Measurements from ENCODE around the gene FBLN1. TPM values are rescaled to one million over a fixed set of nuclear protein-coding genes. Genes with fewer than 3 reads are reported as not detected.

Gene FBLN1
- total and polyA plus RNA-seq, 9 donors, result 62.7 to 394 (median 189) TPM

GRCh38 chr22:45562102-45562501 is 59.4 kb downstream of the FBLN1 start:
- no peak for TF ChIP-seq EP300 (IDR thresholded peaks at IDR 0.05)
- TF ChIP-seq, protein P1, sequence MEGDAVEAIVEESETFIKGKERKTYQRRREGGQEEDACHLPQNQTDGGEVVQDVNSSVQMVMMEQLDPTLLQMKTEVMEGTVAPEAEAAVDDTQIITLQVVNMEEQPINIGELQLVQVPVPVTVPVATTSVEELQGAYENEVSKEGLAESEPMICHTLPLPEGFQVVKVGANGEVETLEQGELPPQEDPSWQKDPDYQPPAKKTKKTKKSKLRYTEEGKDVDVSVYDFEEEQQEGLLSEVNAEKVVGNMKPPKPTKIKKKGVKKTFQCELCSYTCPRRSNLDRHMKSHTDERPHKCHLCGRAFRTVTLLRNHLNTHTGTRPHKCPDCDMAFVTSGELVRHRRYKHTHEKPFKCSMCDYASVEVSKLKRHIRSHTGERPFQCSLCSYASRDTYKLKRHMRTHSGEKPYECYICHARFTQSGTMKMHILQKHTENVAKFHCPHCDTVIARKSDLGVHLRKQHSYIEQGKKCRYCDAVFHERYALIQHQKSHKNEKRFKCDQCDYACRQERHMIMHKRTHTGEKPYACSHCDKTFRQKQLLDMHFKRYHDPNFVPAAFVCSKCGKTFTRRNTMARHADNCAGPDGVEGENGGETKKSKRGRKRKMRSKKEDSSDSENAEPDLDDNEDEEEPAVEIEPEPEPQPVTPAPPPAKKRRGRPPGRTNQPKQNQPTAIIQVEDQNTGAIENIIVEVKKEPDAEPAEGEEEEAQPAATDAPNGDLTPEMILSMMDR (IDR thresholded peaks at IDR 0.05), result no peak
- TF ChIP-seq POLR2A (IDR thresholded peaks at IDR 0.05), result no peak
- DNase-seq, result no peak
- WGBS, 3 donors, result 89 to 95% (median 90%) methylated on average over 5 of the region's 5 CpGs

GRCh38 chr22:45562537-45563361 is 60.1 kb downstream of the FBLN1 start:
- TF ChIP-seq POLR2A (IDR thresholded peaks at IDR 0.05), result no peak
- no peak for TF ChIP-seq EP300 (IDR thresholded peaks at IDR 0.05)
- TF ChIP-seq, protein P1 (IDR thresholded peaks at IDR 0.05), result no peak
- no peak overlapping the region for H3K4me3 ChIP-seq
- DNase-seq, result no peak
- H3K27ac ChIP-seq, result no peak overlapping the region
- WGBS, 3 donors, result 96% methylated on average over 40 to 44 of the region's 44 CpGs
- H3K36me3 ChIP-seq, result no peaks in the 10 kb centered on the region
- H3K9me3 ChIP-seq, result no peaks in the 10 kb centered on the region
- no peaks in the 10 kb centered on the region for H3K27me3 ChIP-seq
- intact Hi-C loops (cut with DNase I), result no loop called here
- no peaks in the 10 kb centered on the region for H3K4me1 ChIP-seq (ENCODE audit: insufficient read depth)

More at GRCh38 chr22:45562102-45562501, 59.4 kb downstream of the FBLN1 start:
- H3K27ac ChIP-seq, result no peak overlapping the region
- no peaks in the 10 kb centered on the region for H3K4me1 ChIP-seq (ENCODE audit: insufficient read depth)
- intact Hi-C loops (cut with DNase I), result no loop called here
- no peak overlapping the region for H3K4me3 ChIP-seq
- H3K36me3 ChIP-seq, result no peaks in the 10 kb centered on the region
- no peaks in the 10 kb centered on the region for H3K27me3 ChIP-seq
- H3K9me3 ChIP-seq, result no peaks in the 10 kb centered on the region

DNA sequence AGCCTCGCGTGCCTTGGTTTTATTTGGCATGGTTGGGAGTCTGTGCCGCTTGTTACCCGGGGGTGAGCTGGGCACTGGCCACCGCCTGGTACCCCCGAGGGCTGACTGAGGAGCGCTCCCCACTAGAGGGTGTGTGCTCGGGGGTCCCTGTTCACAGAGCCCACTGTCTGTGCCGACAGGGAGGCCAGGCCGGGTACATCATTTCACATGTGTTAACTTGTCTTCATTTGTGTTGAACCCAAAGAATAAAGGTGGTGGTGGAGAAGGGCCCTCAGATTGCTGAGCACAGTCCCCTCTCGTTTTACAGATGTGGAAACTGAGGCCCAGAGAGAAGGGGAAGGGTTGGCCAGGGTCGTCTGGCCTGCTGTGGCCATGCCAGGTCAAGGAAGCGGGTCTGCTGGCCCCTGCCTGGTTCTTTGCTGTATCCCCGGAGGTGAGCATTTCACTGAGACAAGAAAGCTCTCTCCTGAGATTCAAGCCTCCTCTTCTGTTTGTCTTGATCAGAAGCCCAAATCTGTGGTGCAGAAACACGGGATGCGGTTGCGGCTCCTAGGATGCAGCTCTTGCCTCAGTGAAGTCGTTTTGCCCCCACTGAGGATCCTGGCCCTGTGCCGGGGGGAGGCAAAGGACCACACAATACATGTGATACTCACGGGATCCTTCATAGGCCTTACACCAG is 60.8 kb downstream of the FBLN1 start:
- no peak for TF ChIP-seq POLR2A (IDR thresholded peaks at IDR 0.05)
- no peak for TF ChIP-seq EP300 (IDR thresholded peaks at IDR 0.05)
- TF ChIP-seq, protein P1 (IDR thresholded peaks at IDR 0.05), result no peak
- intact Hi-C loops (cut with DNase I), result no loop called here
- 82 to 91% (median 83%) methylated on average over 20 of the region's 20 CpGs for WGBS, 3 donors
- Histone ChIP-seq H3K36me3 (no peaks in the 10 kb centered on the region), H3K4me3 (no peak overlapping the region), H3K27me3 (no peaks in the 10 kb centered on the region), H3K27ac (no peak overlapping the region), H3K4me1 (ENCODE audit: insufficient read depth) (no peaks in the 10 kb centered on the region), H3K9me3 (no peaks in the 10 kb centered on the region)
- no peak for DNase-seq

GRCh38 chr22:45564349-45565030 is 61.8 kb downstream of the FBLN1 start:
- H3K9me3 ChIP-seq, result no peaks in the 10 kb centered on the region
- no peak for DNase-seq
- H3K27ac ChIP-seq, result no peak overlapping the region
- TF ChIP-seq, protein P1 (IDR thresholded peaks at IDR 0.05), result no peak
- TF ChIP-seq EP300 (IDR thresholded peaks at IDR 0.05) (no peak), POLR2A (IDR thresholded peaks at IDR 0.05) (no peak)
- no peaks in the 10 kb centered on the region for H3K36me3 ChIP-seq
- no peaks in the 10 kb centered on the region for H3K4me1 ChIP-seq (ENCODE audit: insufficient read depth)
- intact Hi-C loops (cut with DNase I), result no loop called here
- H3K27me3 ChIP-seq, result no peaks in the 10 kb centered on the region
- no peak overlapping the region for H3K4me3 ChIP-seq
- 92 to 93% (median 93%) methylated on average over 13 of the region's 13 CpGs for WGBS, 3 donors
